Caco-2 (cell line): ENCODE measurements around the gene GPC6. TPM values are rescaled to one million over a fixed set of nuclear protein-coding genes. Genes with fewer than 3 reads are reported as not detected.

Experiments used
- BruUV-seq: library from RNA; stranded (reverse); fragments of 400-500 nt; replicated peaks from 2 replicates; lab custom pipeline; 2021; lab: Mats Ljungman, UMichigan
- CTCF ChIA-PET: fragments of 300-600 bp; sonication (Branson Sonifier 250); formaldehyde crosslinking; loops from one replicate; lab custom pipeline; 2022; ENCODE audit warnings: antibody characterized with exemption; lab: Charles Lee
- POLR2A ChIA-PET: fragments of 300-600 bp; sonication (Branson Sonifier 250); formaldehyde crosslinking; loops from one replicate; lab custom pipeline; 2022; ENCODE audit warnings: antibody characterized with exemption; lab: Charles Lee
- DNase-seq, 2 experiments: peaks; one replicate each; pipeline versions ENCODE4 v3.0.0 to v3.0.0-alpha.2; 2020 to 2022
- H3K27me3 ChIP-seq: replicated peaks from 2 replicates; pipeline ENCODE4 v1.6.0; 2011; ENCODE audit warnings: low read length; ENCODE audit not compliant: control insufficient read depth, insufficient read depth
- H3K36me3 ChIP-seq: 2 replicates; pipeline ENCODE4 v1.5.1; 2011; ENCODE audit warnings: low read length; ENCODE audit not compliant: control insufficient read depth, insufficient read depth
- H3K4me1 ChIP-seq: fragments of 250-450 bp; sonication (Bioruptor Pico); 2 replicates; pipeline ENCODE4 v1.5.1; 2020; ENCODE audit warnings: mild to moderate bottlenecking
- H3K4me3 ChIP-seq: 2 replicates; pipeline ENCODE4 v1.5.1; 2011; ENCODE audit warnings: low read depth, mild to moderate bottlenecking, control low read depth, low read length
- H3K9me3 ChIP-seq: fragments of 250-450 bp; sonication (Bioruptor Pico); 2 replicates; pipeline ENCODE4 v1.5.1; 2020; ENCODE audit warnings: mild to moderate bottlenecking, moderate library complexity
- H3K27ac Mint-ChIP-seq: one replicate; pipeline ENCODE4 v1.8.0; 2022; ENCODE audit warnings: mixed read lengths; ENCODE audit not compliant: unreplicated experiment
- H3K27me3 Mint-ChIP-seq: one replicate; pipeline ENCODE4 v1.8.0; 2022; ENCODE audit warnings: mixed read lengths; ENCODE audit not compliant: insufficient read depth, unreplicated experiment
- H3K36me3 Mint-ChIP-seq: one replicate; pipeline ENCODE4 v1.8.0; 2022; ENCODE audit warnings: mild to moderate bottlenecking, mixed read lengths; ENCODE audit not compliant: insufficient read depth, unreplicated experiment
- H3K4me1 Mint-ChIP-seq: one replicate; pipeline ENCODE4 v1.8.0; 2022; ENCODE audit warnings: low read depth, mixed read lengths; ENCODE audit not compliant: unreplicated experiment
- H3K4me3 Mint-ChIP-seq: one replicate; pipeline ENCODE4 v1.8.0; 2022; ENCODE audit warnings: mild to moderate bottlenecking, moderate library complexity, mixed read lengths; ENCODE audit not compliant: unreplicated experiment
- H3K9me3 Mint-ChIP-seq: one replicate; pipeline ENCODE4 v1.8.0; 2022; ENCODE audit warnings: mixed read lengths; ENCODE audit not compliant: unreplicated experiment
- intact Hi-C: fragments of 100-400 bp; cut with micrococcal nuclease; formaldehyde crosslinking; loops from one replicate; pipeline ENCODE4 v1.10.0; 2022; ENCODE audit not compliant: unreplicated experiment
- total RNA-seq: library from RNA; stranded (reverse); gene quantifications from 2 replicates; pipeline ENCODE4 v1.2.3, GENCODE V29; 2022
- TF ChIP-seq, protein P1 (sequence below), 2 experiments: fragments of 200-600 bp in 1 of 2; IDR thresholded peaks; 1 replicate in 1 of 2; 2 replicates in 1 of 2; pipeline versions ENCODE4 v1.5.1 to v1.8.0; 2011 to 2022; ENCODE audit warnings: antibody characterized with exemption in 1 of 2, control low read depth in 1 of 2, inconsistent platforms in 1 of 2, low read depth in 1 of 2, low read length in 1 of 2, mild to moderate bottlenecking in 1 of 2, moderate library complexity in 1 of 2; ENCODE audit not compliant: insufficient read depth in 1 of 2, severe bottlenecking in 1 of 2, unreplicated experiment in 1 of 2

Gene GPC6
- total RNA-seq, 1 experiment from 2014 or later, result 0.16 TPM

- Histone ChIP-seq H3K4me1 (no peaks in the 10 kb centered on the region), H3K9me3 (peaks cover 2% of the 10 kb centered on the region; the same call in 1 of the 2 replicates), H3K27me3 (no peaks in the 10 kb centered on the region), H3K4me3 (no peak overlapping the region), H3K36me3 (no peaks in the 10 kb centered on the region)
- no TSS peak for BruUV-seq
- CTCF ChIA-PET, result no interaction called here
- no peaks in the 10 kb centered on the region for H3K9me3 Mint-ChIP-seq
- TF ChIP-seq, protein P1, sequence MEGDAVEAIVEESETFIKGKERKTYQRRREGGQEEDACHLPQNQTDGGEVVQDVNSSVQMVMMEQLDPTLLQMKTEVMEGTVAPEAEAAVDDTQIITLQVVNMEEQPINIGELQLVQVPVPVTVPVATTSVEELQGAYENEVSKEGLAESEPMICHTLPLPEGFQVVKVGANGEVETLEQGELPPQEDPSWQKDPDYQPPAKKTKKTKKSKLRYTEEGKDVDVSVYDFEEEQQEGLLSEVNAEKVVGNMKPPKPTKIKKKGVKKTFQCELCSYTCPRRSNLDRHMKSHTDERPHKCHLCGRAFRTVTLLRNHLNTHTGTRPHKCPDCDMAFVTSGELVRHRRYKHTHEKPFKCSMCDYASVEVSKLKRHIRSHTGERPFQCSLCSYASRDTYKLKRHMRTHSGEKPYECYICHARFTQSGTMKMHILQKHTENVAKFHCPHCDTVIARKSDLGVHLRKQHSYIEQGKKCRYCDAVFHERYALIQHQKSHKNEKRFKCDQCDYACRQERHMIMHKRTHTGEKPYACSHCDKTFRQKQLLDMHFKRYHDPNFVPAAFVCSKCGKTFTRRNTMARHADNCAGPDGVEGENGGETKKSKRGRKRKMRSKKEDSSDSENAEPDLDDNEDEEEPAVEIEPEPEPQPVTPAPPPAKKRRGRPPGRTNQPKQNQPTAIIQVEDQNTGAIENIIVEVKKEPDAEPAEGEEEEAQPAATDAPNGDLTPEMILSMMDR (IDR thresholded peaks at IDR 0.05; ENCODE audit: insufficient read depth in 1 of 2, low read depth in 1 of 2, low read length in 1 of 2, severe bottlenecking in 1 of 2, unreplicated experiment in 1 of 2), result no peak
- H3K27me3 Mint-ChIP-seq, result peaks cover 2% of the 10 kb centered on the region
- no peak for DNase-seq
- H3K4me3 Mint-ChIP-seq, result no peak overlapping the region
- intact Hi-C loops, result no loop called here
- H3K4me1 Mint-ChIP-seq, result no peaks in the 10 kb centered on the region
- H3K36me3 Mint-ChIP-seq, result no peaks in the 10 kb centered on the region
- H3K27ac Mint-ChIP-seq, result no peak overlapping the region
- POLR2A ChIA-PET, result no interaction called here
Observed at GRCh38 chr13:93422980-93423543, 196.5 kb downstream of the GPC6 start.

GRCh38 chr13:93425411-93425810, 198.8 kb downstream of the GPC6 start:
- intact Hi-C loops, result no loop called here
- Mint-ChIP-seq H3K27ac (no peak overlapping the region), H3K4me1 (no peaks in the 10 kb centered on the region), H3K36me3 (no peaks in the 10 kb centered on the region), H3K27me3 (no peaks in the 10 kb centered on the region), H3K4me3 (no peak overlapping the region), H3K9me3 (no peaks in the 10 kb centered on the region)
- no peak for DNase-seq
- ChIA-PET POLR2A (no interaction called here), CTCF (no interaction called here)
- TF ChIP-seq, protein P1 (IDR thresholded peaks at IDR 0.05; ENCODE audit: insufficient read depth in 1 of 2, low read depth in 1 of 2, low read length in 1 of 2, severe bottlenecking in 1 of 2, unreplicated experiment in 1 of 2), result no peak
- Histone ChIP-seq H3K9me3 (no peaks in the 10 kb centered on the region), H3K27me3 (no peaks in the 10 kb centered on the region), H3K4me3 (no peak overlapping the region), H3K36me3 (no peaks in the 10 kb centered on the region), H3K4me1 (no peaks in the 10 kb centered on the region)
- BruUV-seq, result no TSS peak

- Mint-ChIP-seq H3K27me3 (peaks cover under 1% of the 10 kb centered on the region), H3K27ac (no peak overlapping the region), H3K4me3 (no peak overlapping the region), H3K36me3 (no peaks in the 10 kb centered on the region), H3K9me3 (no peaks in the 10 kb centered on the region), H3K4me1 (no peaks in the 10 kb centered on the region)
- no peaks in the 10 kb centered on the region for H3K27me3 ChIP-seq
- intact Hi-C loops, result no loop called here
- no peak overlapping the region for H3K4me3 ChIP-seq
- TF ChIP-seq, protein P1 (IDR thresholded peaks at IDR 0.05; ENCODE audit: insufficient read depth in 1 of 2, low read depth in 1 of 2, low read length in 1 of 2, severe bottlenecking in 1 of 2, unreplicated experiment in 1 of 2), result no peak
- H3K36me3 ChIP-seq, result no peaks in the 10 kb centered on the region
- no TSS peak for BruUV-seq
- ChIA-PET CTCF (no interaction called here), POLR2A (no interaction called here)
- H3K9me3 ChIP-seq, result no peaks in the 10 kb centered on the region
- H3K4me1 ChIP-seq, result no peaks in the 10 kb centered on the region
- no peak for DNase-seq
Observed at GRCh38 chr13:93430381-93430780, 203.8 kb downstream of the GPC6 start.
